Anterior cingulate cortex (tissue), 58 donors: Measurements from ENCODE around the gene ATP11C.

Experiments
- DNase-seq, 58 donors: peaks; one replicate each; lab custom pipeline; 2025; lab: John Stamatoyannopoulos, UW

Gene ATP11C

DNA sequence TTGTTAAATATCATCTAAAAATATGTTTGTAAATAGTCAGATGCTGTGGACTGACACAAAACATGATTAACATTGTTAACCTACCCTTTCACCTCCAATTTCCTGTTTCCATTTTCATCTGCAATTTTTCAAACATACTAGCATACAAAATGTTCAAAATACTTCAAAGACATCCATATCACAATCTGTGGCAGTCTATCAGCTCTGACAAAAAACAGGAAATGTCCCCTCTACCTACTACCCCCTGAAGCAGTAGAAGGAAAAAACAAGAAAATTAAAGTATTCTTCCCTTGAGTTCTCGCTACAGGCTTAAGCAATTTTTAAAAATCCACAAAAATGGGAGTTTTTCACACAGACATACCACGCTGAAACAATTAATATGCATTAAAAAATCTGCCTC lies 116.6 kb downstream of the ATP11C start:
- no peak for DNase-seq

- no peak for DNase-seq
Observed at GRCh38 chrX:139815771-139816170, 117.1 kb downstream of the ATP11C start.

GRCh38 chrX:139811942-139812629 lies 120.8 kb downstream of the ATP11C start:
- DNase-seq = no peak

DNA sequence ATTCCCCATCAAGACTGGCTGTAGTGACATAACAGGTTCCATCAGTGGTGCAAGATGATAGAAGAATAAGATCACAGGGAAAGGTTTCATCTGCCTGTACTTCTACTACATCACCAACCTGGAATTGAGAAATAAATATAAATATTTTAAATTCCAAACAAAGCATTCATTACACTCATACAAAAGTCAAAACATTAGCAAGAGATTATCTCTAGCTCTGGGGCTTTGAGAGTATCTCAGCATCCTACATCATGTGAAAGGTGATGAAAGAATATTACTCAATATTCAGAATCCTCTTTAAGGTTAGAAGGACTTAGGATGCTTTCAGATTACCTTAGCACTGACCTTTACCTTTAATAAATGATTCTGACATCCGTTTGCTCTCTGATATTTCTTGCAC lies 128.4 kb downstream of the ATP11C start:
- DNase-seq = no peak

- no peak for DNase-seq
Observed at GRCh38 chrX:139803224-139803623, 129.6 kb downstream of the ATP11C start.

GRCh38 chrX:139802048-139802447 lies 130.8 kb downstream of the ATP11C start:
- no peak for DNase-seq

GRCh38 chrX:139801397-139801813 lies 131.4 kb downstream of the ATP11C start:
- no peak for DNase-seq

DNA sequence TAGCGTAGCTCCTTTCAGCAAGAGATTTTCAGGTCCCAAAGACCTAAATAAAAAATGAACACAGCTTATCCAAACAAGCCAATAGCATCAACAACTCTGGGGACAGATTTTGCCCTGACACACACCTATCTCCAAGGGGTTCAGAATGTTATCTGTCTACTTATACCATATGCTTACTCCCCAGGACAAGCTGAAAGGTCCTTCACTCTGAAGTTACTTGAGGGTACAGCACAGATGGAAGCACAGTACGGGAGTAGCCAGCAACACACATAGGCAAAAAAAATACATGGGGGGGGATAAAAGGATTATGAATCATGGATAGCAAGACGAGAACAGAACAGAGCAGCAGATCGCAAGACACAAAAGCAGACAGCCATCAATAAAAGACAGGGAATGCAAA lies 134.2 kb downstream of the ATP11C start:
- DNase-seq = no peak

- no peak for DNase-seq
Observed at GRCh38 chrX:139795196-139795595, 137.7 kb downstream of the ATP11C start.

DNA sequence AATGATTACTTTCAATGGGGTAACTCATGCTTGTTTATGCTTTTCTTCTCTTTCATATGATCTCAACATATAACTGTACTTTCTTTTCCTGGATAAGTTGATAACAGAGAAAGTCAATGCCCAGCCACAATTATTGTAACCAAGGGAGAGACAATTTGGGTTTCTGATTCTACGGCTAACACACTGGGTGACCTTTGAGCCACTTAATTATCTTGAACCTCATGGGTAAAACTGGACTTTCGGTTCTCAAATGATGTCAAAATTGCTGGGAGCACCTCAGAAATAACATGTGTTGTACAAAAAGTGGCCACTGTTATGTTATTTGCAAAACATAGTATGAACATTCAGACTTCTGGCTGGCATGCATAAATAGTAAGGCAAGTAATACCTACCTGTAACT lies 145.3 kb downstream of the ATP11C start:
- DNase-seq = no peak

GRCh38 chrX:139784807-139785206 lies 148.0 kb downstream of the ATP11C start:
- no peak for DNase-seq

DNA sequence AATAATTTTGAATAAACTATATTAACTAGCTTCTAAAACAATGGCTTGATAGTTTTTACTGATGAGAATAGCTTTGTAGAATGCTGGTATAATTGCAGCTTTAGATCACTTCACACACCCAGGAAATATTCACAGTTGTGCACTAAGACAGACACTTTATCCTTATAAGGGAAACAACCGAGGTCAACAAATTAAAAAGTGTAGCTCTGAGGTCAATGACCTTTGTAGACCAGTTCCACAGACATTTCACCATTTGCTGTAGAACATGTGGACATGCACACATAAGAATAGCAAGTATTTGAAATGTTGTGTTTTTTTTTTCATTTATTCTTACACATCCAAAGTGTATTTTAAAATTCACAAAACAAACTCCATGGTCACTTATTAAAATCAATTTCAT lies 148.9 kb downstream of the ATP11C start:
- DNase-seq = no peak

GRCh38 chrX:139783030-139783429 lies 149.8 kb downstream of the ATP11C start:
- DNase-seq = no peak

- no peak for DNase-seq
Observed at GRCh38 chrX:139776599-139776998, 156.3 kb downstream of the ATP11C start.

- no peak for DNase-seq
Observed at GRCh38 chrX:139770366-139770765, 162.5 kb downstream of the ATP11C start.

- DNase-seq = no peak
Observed at GRCh38 chrX:139766545-139766983, 166.3 kb downstream of the ATP11C start.

- no peak for DNase-seq
Observed at GRCh38 chrX:139762400-139763183, 170.3 kb downstream of the ATP11C start.

GRCh38 chrX:139759637-139760036 lies 173.2 kb downstream of the ATP11C start:
- peak in 1 of 58 donors; percentile 6 for DNase-seq

- no peak for DNase-seq
Observed at GRCh38 chrX:139758809-139759208, 174.0 kb downstream of the ATP11C start.

DNA sequence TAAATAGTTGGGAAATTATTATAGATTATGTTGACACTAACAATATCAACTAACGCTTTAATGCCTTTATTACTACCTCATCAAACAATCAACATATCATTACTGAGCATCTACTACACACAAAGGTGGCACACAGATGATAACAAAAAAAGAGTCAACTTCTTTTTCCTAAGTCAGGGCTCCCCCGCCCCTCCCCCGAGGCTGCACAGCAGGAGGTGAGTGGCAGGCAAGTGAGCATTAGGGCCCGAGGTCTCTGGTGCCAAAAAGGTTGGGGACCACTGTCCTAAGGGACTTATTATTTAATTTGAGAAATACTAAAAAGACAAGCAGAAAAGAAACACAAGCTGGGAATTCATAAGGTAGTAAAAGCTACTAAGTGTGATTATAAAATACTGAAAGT lies 174.6 kb downstream of the ATP11C start:
- no peak for DNase-seq

DNA sequence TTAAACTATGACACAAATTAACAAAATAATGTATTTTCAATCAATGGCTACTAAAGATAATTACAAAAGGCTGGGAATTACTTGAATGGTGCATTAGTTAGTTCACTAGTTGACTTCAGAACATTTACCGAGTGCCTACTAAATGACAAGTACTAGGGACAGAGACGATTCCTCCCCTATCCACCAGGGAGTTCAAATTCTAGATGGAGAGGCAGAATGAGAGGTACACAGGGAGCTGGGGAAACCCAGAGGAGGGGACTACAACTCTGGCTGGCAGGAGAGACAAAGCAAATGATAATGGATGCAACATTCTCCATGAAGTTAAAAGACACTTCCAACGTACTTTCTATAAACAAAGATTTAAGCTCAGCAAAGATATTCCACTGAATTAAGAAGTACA lies 181.8 kb downstream of the ATP11C start:
- no peak for DNase-seq

DNA sequence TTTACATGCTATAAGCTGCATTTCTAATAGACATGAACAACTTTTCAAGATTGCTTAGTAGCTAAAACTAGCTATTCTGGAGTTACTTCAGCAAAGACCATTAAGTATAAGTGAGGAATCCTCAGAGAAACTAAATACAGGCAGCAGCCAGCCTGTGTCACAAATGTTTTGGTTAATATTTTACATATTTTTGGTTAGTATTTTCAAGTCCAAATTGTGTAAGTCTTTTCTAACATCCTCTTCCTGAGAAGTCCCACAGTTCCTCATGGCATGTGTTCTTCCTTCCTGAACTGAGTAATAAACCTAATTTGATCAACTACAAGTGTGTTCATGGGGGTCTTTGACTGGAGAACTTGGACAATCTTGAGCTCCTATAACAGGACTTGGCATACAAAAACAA lies 182.5 kb downstream of the ATP11C start:
- DNase-seq = no peak
